Fibroblast of peridontal ligament (primary cell): ENCODE measurements around the gene LCN1.

ENCODE experiments used
- DNase-seq: peaks from one replicate; pipeline ENCODE4 v3.0.0-alpha.2; 2010; ENCODE audit errors: extremely low read depth

LCN1 gene

GRCh38 chr9:135488527-135488926 lies 32.7 kb upstream of the LCN1 start:
- no peak for DNase-seq

DNA sequence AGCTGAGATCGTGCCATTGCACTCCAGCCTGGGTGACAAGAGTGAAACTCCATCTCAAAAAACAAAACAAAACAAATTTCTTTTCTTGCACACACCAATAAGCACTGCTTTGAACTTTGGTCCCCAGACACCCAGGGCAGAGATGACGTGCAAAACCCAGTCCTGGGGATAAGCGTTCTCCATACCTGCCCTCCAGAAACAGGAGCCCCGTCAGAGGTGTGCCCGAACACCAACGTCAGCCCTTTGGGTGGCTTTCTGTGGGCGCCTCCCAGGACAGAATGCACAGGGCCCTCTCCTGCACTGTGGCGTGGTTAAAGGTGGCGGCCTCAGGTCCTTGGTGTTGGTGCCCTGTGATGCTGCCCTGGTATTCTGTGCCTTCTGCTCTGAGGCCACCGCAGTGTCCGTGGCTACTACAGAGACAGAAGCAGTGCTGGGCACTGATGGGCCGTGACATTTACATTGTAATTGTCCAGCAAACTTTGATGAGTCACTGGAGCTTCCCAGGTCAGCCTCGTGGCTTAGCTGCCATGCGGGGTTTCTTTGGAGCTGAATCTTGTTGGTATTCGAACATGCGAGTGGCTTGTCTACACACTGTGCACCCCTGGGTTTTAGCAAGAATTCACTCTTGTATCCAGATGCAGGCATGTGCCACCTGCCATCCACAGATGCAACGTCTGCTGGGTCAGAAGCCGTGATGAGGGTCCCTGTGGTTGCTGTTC lies 31.9 kb upstream of the LCN1 start:
- no peak for DNase-seq

DNA sequence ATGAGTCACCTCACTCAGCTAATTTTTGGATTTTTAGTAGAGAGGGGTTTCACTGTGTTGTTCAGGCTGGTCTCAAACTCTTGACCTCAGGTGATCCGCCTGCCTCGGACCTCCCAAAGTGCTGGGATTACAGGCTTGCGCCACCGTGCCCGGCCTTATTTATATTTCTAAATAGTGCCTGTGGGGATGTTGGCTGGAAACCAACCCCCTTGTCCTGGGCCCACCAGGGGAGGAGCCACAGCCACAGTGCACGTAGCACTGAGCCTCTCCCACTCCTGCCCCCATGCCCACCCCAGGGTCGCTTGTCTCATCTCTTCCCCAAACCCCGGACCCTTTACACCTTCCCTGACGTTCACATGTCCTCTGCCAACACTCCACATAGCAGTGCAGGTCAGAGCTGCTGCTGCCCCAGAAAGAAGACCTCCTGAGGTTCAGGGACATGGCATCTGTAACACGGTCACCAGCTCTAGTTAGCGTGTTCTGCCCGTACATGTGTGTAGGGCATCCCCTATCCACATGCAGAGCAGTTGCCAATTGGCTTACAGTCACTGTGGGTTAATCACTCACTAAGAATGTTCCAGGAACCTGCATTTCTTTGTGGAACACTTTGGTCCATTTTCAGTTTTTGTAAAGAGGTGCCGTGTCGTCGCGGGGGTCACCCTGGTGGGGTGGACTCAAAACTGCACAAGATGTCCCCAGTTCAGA lies 30.9 kb upstream of the LCN1 start:
- DNase-seq, result no peak

DNA sequence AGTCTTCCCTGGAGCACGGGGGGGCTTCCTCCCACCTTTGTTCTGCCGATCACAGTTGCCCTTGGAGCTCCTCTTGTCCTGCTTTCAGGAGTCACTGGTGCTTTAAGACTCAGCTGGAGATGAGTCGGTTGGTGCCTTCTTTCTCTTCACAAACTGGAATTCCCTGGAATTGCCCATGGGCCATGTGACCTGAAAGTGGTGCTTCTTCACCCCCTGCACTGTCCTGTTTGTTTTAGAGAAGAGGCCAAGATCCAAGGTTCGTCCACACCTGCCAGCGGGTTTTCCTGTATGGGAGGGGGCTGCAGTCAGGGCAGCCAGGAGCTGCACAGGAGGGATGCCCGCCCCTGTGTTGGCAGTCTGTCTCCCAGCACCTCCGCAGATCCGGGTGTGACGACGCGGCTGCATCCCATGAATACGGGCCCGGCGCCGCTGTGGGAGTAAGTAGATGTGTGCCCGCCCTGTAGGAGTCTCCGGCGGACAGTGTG lies 30.2 kb upstream of the LCN1 start:
- no peak for DNase-seq

GRCh38 chr9:135491764-135492163 lies 29.5 kb upstream of the LCN1 start:
- no peak for DNase-seq

DNA sequence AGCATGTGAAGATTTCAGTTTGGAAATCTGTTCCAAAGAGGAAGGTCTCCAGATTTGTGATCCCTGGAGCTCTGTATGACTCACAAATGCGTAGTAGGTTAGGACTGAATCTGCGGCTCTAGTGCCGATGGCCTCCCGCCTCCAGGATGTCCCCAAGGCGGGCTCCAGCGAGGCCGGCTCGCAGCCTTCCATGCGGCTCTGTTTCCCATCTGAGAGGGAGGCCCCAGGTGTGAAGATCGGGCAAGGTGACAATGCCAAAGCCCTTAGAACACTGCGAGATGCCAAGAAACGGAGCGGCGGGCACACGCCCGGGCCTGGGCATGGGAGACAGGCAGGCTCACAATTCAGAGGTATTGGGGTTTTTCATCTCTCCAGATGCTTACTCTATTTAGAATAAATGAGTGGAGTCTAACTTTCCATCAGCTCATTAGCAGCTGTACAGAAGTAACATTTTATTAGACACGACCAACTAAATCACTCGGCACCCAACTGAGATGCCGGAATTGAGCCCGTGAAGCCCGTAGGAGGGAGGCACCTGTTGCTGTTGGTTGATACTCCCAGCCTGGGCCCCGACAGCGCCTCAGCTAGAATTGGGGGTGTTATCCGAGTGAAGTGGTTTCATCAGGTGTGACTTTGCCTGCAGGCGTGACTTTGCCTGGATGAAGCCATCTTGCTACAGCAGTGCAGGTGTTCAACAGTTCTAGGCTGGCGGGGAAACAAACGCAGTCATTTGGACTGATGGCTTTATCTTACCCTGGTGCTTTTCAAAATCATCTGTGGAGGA lies 28.2 kb upstream of the LCN1 start:
- DNase-seq, result no peak

- no peak for DNase-seq
These were observed 26.3 kb upstream of the LCN1 start for GRCh38 chr9:135494791-135495559.

DNA sequence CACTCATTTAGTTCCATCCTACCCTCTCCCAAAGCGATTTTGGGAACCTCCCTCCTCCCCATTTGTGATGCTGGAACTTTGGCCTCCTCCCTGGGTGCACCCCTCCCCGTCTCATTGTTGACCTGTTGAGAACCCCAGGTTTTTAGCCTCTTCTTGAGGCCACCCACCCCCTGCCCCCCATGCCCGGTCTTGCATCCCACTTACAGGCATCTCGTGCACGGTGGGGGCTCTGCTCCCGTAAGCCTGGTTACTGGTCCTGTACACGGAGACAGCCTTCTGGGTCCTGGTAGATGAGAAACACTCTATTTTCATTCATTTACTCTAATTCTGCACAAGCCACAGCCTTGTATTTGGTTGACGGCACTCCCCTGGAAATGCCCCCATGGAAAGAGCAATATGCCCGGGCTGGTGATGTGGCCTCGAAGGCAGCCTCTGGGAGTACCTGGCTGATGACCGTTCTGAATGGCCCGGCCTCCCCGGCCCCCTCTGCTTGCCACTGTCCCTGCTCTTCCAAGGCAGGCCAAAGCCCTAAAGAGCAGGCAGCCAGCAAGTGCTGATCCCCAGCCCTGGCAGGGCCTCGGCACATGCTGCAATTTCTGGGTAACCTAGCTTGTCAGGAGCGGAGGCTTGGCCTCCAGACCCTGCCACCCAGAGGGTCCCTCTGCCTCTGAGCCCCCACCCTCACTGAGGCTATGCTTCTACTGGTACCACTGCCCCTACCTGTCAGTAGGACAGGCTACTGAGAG lies 22.7 kb upstream of the LCN1 start:
- no peak for DNase-seq

DNA sequence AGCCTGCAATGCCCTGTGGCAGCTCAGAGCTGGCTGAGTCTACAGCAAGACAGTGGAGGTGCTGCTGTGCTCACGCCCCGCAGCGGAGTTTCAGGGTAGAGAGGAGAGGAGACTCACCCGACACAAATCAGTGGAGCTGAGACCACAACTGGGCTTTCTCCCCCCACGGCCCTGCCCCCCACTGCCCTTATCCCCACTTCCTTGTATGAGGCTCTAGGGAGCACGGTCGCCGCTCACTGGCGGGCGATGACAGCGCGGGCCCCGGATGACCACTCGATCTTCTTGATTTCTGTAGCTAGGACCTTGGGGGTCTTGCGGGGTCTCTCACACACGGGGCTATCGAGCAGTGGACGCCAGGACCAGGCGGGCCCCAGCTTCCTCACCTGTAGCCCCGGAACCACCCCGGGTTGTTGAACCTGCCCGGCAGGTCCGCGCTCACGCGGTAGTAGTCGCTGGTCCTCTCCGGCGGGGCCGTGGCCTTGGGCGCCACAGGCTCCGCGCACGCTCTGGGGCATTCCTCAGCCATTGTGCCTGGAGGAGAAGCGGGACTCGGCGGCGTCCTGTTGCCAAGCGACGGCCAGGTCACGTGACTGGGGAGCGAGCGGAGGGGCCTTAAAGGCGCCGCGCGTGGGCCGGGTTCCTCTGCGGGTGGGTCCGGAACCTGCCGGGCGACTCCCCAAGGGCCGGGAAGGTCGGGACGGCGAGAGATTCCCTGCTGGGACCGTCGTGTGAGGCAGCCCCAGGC lies 21.7 kb upstream of the LCN1 start:
- DNase-seq, result peak; percentile 78

DNA sequence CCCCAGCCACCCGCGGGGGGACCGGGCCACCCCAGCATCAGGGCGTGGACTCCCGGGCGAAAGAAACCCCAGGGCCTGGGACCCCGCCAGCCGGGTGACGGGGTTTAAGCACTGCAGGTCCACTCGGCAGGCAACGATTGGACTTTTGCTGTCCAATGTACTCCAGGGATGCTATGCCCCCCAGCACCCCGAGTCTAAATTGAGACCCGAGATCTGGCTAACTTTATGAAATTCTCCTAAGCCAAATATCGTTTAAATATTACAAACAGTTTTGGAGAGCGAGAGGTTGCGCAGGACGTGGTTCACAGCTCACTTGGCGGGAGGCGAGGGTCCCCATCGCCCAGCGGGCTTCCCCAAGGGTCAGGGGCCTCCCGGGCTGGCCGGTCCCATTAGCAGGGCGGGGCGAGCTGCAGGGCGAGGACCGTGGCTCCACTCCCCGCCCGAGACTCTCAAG lies 21.1 kb upstream of the LCN1 start:
- DNase-seq, result peak; percentile 47

DNA sequence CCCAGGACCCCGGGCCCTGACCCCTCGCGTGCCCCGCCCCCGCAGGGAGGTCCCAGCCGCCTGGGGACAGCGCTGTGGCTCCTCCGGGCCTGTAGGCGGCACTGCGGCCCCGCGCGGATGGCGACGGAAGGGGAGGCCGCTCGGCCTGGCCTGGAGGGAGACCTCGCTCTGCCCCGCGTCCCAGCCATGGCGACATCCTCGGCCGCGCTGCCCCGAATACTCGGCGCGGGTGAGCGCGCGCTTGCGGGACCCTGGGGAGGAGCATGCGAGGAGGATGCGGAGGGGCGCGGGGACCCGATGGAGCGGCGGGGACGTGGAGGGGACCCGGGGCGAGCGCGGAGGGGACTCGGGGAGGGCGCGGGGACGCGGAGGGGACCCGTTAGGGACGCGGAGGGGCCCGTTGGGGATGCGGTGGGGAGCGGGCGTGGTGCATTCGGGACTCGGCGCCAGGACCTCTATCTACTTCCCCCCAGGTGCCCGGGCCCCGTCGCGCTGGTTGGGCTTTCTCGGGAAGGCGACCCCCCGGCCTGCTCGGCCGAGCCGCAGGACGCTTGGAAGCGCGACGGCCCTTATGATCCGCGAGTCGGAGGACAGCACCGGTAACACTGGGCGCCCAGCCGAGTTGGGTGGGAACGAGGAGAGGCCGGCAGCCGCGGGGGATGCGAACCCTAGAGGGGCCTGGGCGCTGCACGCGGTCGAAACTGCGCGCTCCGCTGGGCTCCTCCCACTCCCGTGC lies 20.5 kb upstream of the LCN1 start, which contains the start of gene MRPS2:
MRPS2 (plus strand) TSS at position 158 of the 736 bp plus-strand sequence; CDS start at position 187, 29 bp downstream.
- DNase-seq, result peak; percentile 73

GRCh38 chr9:135501261-135502167 lies 19.7 kb upstream of the LCN1 start:
- DNase-seq, result peak; percentile 59

- no peak for DNase-seq
These were observed 18.9 kb upstream of the LCN1 start for GRCh38 chr9:135502168-135502872.

- DNase-seq, result no peak
These were observed 18.3 kb upstream of the LCN1 start for GRCh38 chr9:135502873-135503321.

GRCh38 chr9:135503371-135504261 lies 17.6 kb upstream of the LCN1 start:
- DNase-seq, result no peak
